Endothelial cell of umbilical vein (primary cell): ENCODE results near the gene AMOT. TPM values are rescaled to one million over a fixed set of nuclear protein-coding genes. Genes with fewer than 3 reads are reported as not detected.

ENCODE experiments used
- BruUV-seq: library from RNA; stranded (reverse); fragments of 400-500 nt; replicated peaks from 2 replicates; lab custom pipeline; 2021; lab: Mats Ljungman, UMichigan
- CTCF ChIA-PET: fragments of 300-600, 350-600 bp; sonication (Branson Sonifier 250); formaldehyde crosslinking; loops from one replicate; lab custom pipeline; 2021; ENCODE audit warnings: antibody characterized with exemption, inconsistent platforms; lab: Charles Lee
- POLR2A ChIA-PET: fragments of 300-600, 350-600 bp; sonication (Branson Sonifier 250); formaldehyde crosslinking; loops from one replicate; lab custom pipeline; 2021; ENCODE audit warnings: antibody characterized with exemption, inconsistent platforms; lab: Charles Lee
- DNase-seq: peaks from one replicate; pipeline ENCODE4 v3.0.0-alpha.2; 2011; ENCODE audit warnings: low read depth, low spot score
- FAIRE-seq: peaks from 2 replicates; lab custom pipeline; 2011; peaks lifted over from hg19 to GRCh38; lab: Jason Lieb, UNC
- H2AFZ ChIP-seq: 2 replicates; pipeline ENCODE4 v1.6.0; 2012; ENCODE audit warnings: low read depth, low read length, control low read depth, inconsistent platforms
- H3K27ac ChIP-seq: 2 replicates; pipeline ENCODE4 v1.5.1; 2011; ENCODE audit warnings: low read depth, mild to moderate bottlenecking, control low read depth, low read length, moderate library complexity; ENCODE audit not compliant: insufficient read depth
- H3K27me3 ChIP-seq, 2 experiments: 2 replicates each; pipeline versions ENCODE4 v1.6.0 to v1.6.1; 2011; ENCODE audit warnings: low read length in 2 of 2, mixed read lengths in 1 of 2; ENCODE audit not compliant: control insufficient read depth in 2 of 2, insufficient read depth in 2 of 2
- H3K36me3 ChIP-seq, 2 experiments: 2 replicates in 1 of 2; 3 replicates in 1 of 2; pipeline ENCODE4 v1.5.1; 2011; ENCODE audit warnings: low read length in 2 of 2, mild to moderate bottlenecking in 1 of 2, moderate library complexity in 1 of 2; ENCODE audit not compliant: control insufficient read depth in 2 of 2, insufficient read depth in 2 of 2; ENCODE audit errors: extremely low read depth in 1 of 2
- H3K4me1 ChIP-seq: 3 replicates; pipeline ENCODE4 v1.5.1; 2011; ENCODE audit warnings: mild to moderate bottlenecking, low read length; ENCODE audit not compliant: control insufficient read depth, insufficient read depth; ENCODE audit errors: extremely low read depth
- H3K4me2 ChIP-seq: 2 replicates; pipeline ENCODE4 v1.6.1; 2011; ENCODE audit warnings: low read length, control low read depth, mixed read lengths; ENCODE audit not compliant: insufficient read depth
- H3K4me3 ChIP-seq, 3 experiments: fragments of 200-600 bp in 1 of 3; sonication (generic), shearing (Covaris generic) in 1 of 3; replicated peaks in 1 of 3; 2 replicates each; pipeline ENCODE4 v1.5.1; 2011 to 2016; ENCODE audit warnings: control low read depth in 3 of 3, low read length in 3 of 3, mild to moderate bottlenecking in 2 of 3, inconsistent platforms in 1 of 3, low read depth in 1 of 3, moderate library complexity in 1 of 3; ENCODE audit not compliant: insufficient read depth in 1 of 3
- H3K79me2 ChIP-seq: 2 replicates; pipeline ENCODE4 v1.6.0; 2012; ENCODE audit warnings: low read length, inconsistent platforms; ENCODE audit not compliant: control insufficient read depth, insufficient read depth
- H3K9ac ChIP-seq: replicated peaks from 2 replicates; pipeline ENCODE3; 2011; ENCODE audit warnings: low read length, control low read depth; ENCODE audit not compliant: insufficient read depth; ENCODE audit errors: extremely low read depth
- H3K9me1 ChIP-seq: replicated peaks from 3 replicates; pipeline ENCODE4 v1.6.0; 2011; ENCODE audit warnings: mild to moderate bottlenecking, low read length; ENCODE audit not compliant: control insufficient read depth, insufficient read depth; ENCODE audit errors: extremely low read depth
- H3K9me3 ChIP-seq: replicated peaks from 2 replicates; pipeline ENCODE4 v1.5.1; 2012; ENCODE audit warnings: low read length, inconsistent platforms; ENCODE audit not compliant: control insufficient read depth, insufficient read depth
- H4K20me1 ChIP-seq: replicated peaks from 2 replicates; pipeline ENCODE3; 2011; ENCODE audit warnings: mild to moderate bottlenecking, low read length; ENCODE audit not compliant: control insufficient read depth, insufficient read depth; ENCODE audit errors: extremely low read depth
- CTCF ChIP-seq, 2 donors: IDR thresholded peaks; 1 replicate in 1 of 2; 2 replicates in 1 of 2; pipeline ENCODE4 v1.5.1; 2011; ENCODE audit warnings: low read length in 2 of 2, mild to moderate bottlenecking in 2 of 2, moderate library complexity in 2 of 2, control low read depth in 1 of 2, inconsistent platforms in 1 of 2, low read depth in 1 of 2; ENCODE audit not compliant: insufficient read depth in 1 of 2; ENCODE audit errors: extremely low read depth in 1 of 2
- EZH2 ChIP-seq: IDR thresholded peaks from 2 replicates; pipeline ENCODE4 v1.6.1; 2012; ENCODE audit warnings: borderline replicate concordance, low read depth, mild to moderate bottlenecking, moderate library complexity, low read length, inconsistent platforms; ENCODE audit not compliant: severe bottlenecking
- FOS ChIP-seq: IDR thresholded peaks from 2 replicates; pipeline ENCODE4 v1.6.1; 2011; ENCODE audit warnings: mild to moderate bottlenecking, low read length, moderate library complexity, borderline replicate concordance; ENCODE audit not compliant: insufficient read depth
- GATA2 ChIP-seq: IDR thresholded peaks from 2 replicates; pipeline ENCODE4 v1.7.0; 2011; ENCODE audit warnings: low read depth, mild to moderate bottlenecking, moderate library complexity, mixed read lengths, low read length; ENCODE audit not compliant: insufficient read length, insufficient read depth
- JUN ChIP-seq: IDR thresholded peaks from 2 replicates; pipeline ENCODE4 v1.6.1; 2011; ENCODE audit warnings: borderline replicate concordance, low read depth; ENCODE audit not compliant: insufficient read length, insufficient read depth
- MAX ChIP-seq: IDR thresholded peaks from 2 replicates; pipeline ENCODE4 v1.6.1; 2011; ENCODE audit not compliant: insufficient read depth, insufficient read length
- MYC ChIP-seq: IDR thresholded peaks from one replicate; pipeline ENCODE4 v1.6.1; 2011; ENCODE audit warnings: mild to moderate bottlenecking, low read depth, low read length
- POLR2A ChIP-seq: IDR thresholded peaks from 2 replicates; pipeline ENCODE4 v1.6.1; 2012; ENCODE audit warnings: low read depth, mild to moderate bottlenecking, control low read depth, low read length
- POLR2AphosphoS5 ChIP-seq: IDR thresholded peaks from 2 replicates; pipeline ENCODE4 v1.6.1; 2012; ENCODE audit warnings: low read depth, mild to moderate bottlenecking, control low read depth, low read length, moderate library complexity; ENCODE audit not compliant: insufficient read depth
- dilution Hi-C: fragments of 300-500 bp; cut with MboI; formaldehyde crosslinking; loops from one replicate; pipeline ENCODE4 v1.15.0; 2019; ENCODE audit warnings: low sequenced_read_pairs; ENCODE audit not compliant: extremely low pct_ligation_motif_present
- intact Hi-C: fragments of 100-400 bp; cut with micrococcal nuclease; formaldehyde crosslinking; loops from one replicate; pipeline ENCODE4 v1.10.0; 2022
- polyA plus RNA-seq, 4 experiments: library from polyadenylated mRNA; depleted of rRNA in 3 of 4; stranded (reverse) in 3 of 4; unstranded in 1 of 4; fragments of >200 nt; gene quantifications; 2 replicates each; pipeline versions ENCODE4 v1.2.1 to v1.2.3, GENCODE V29; 2011 to 2012; ENCODE audit warnings: missing spikeins in 1 of 4
- total RNA-seq: library from RNA; stranded (reverse); gene quantifications from 2 replicates; pipeline ENCODE4 v1.2.3, GENCODE V29; 2021

Gene AMOT
- total and polyA plus RNA-seq, 2 donors (not counting 3 experiments of a cell fraction or from before 2014, with no cell fraction given): 0.68 to 3.5 TPM

DNA sequence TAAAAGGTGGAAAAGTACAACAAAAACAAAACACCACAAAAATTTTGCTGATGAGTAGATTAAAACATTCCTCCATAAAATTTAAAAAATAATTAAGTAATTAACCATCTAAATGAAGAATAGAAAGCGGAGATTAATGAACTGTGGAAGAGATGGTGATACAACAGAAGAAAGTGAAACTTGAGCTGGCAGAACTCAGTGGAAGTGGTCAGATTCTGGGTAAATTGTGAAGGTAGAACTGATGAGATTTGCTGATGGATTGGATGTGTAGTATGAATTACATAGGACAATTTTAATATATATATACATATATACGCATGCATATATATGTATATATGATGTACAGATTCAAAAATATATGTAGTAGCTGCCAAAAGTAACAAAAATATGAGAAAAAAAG is 73.9 kb downstream of the AMOT start:
- Histone ChIP-seq H4K20me1 (no peaks in the 10 kb centered on the region), H3K27ac (no peak overlapping the region), H3K4me1 (no peaks in the 10 kb centered on the region), H3K79me2 (no peaks in the 10 kb centered on the region), H3K9ac (no peak overlapping the region), H3K4me2 (no peak overlapping the region), H3K4me3 (no peak overlapping the region), H3K36me3 (no peaks in the 10 kb centered on the region), H3K9me3 (no peaks in the 10 kb centered on the region), H3K9me1 (no peaks in the 10 kb centered on the region), H3K27me3 (no peaks in the 10 kb centered on the region), H2AFZ (no peak overlapping the region)
- dilution Hi-C loops (no loop called here), intact Hi-C loops (no loop called here)
- DNase-seq: no peak
- CTCF ChIA-PET: no interaction called here
- POLR2A ChIA-PET: no interaction called here
- BruUV-seq: no TSS peak
- TF ChIP-seq POLR2AphosphoS5 (no peak), GATA2 (no peak), EZH2 (no peak), CTCF (IDR thresholded peaks at IDR 0.05; ENCODE audit: extremely low read depth in 1 of 2, insufficient read depth in 1 of 2, low read depth in 1 of 2, low read length in 2 of 2) (no peak), POLR2A (no peak), JUN (no peak), MYC (no peak), MAX (no peak), FOS (no peak)
- FAIRE-seq: no peak
